ENCODE measurements around the gene CRMP1.

Gene CRMP1

DNA sequence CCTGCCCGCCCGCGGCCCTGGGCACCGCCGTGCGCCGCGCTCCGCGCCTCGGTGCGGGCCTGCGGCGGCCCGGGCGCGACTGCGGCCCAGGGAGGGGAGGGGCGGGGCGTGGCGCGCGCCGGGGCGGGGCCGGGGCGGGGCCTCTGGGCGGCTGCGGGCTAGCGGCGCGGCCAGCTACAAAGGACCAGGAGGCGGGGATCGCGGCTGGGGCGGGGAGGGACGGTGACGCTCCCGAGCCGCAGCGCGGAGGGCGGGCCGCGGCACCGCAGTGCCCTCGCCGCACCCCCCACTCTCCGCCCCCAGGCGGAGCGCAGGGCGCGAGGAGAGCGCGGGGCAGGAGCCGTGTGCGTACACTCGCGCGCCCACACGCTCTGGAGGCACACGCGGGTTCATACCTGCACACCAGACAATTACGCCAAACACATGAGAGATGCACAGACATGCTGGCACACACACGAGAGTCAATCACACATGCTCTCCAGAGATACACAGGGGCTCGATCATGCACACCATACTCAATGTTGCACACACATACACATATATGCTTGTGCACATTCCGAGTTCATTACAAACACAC, at the start of gene CRMP1:
CRMP1 (minus strand) TSS at position 83 of the 577 bp plus-strand sequence. CDS start 117 bp downstream, outside the sequence.
- no peak for DNase-seq (ENCODE audit: low read depth)

DNA sequence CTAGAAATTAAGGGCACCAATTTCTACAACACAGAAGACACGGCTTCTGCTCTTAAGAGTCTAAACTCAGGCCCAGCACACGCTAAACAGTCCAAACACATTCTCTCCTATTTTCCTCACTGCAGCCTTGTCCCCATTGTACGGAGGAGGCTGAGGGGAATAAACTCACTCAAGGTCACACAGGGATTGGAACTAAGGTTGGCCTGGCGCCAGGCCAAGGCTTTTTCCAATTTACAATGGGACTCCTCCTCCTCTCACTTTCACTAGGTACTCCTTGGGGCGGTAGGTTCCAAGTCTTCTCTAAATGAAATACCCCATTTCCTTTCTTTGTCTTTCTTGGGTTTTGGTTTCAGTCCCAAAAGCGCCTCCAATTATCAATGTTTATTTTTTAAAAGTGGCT, 48.7 kb upstream of the CRMP1 start:
- no peak for DNase-seq (ENCODE audit: low read depth)

DNA sequence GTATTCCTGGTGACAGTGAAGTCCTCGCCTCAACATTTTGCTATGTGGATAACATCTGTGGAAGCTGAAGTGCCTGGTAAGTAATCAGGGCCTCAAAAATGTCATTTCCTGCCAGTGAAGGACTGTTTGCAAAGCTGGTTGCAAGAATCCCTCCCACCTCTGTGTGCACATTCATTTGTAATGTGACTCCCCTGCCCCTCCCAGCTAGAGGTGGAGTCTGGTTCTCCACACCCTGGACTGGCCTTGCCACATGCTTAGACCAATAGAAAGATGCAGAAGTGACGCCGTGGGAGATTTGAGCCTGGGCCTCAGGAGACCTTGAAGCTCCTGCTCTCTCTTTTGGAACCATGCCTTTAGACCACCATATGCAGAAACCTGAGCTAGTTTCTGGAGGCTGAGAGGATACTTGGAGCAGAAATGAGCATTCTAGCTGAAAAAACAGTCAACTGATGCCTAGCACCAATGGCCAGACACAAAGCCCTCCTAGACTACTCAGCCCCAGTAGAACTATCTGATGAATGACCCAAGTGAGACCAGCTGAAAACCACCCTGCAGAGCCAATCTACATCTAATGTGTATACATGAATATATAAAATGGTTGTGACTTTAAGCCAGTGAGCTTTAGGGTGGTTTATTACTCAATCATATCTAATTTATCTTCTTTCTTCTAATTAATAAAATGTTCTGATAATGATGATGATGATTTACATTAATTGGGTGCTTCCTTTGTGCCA, 47.8 kb upstream of the CRMP1 start:
- no peak for DNase-seq (ENCODE audit: low read depth)

DNA sequence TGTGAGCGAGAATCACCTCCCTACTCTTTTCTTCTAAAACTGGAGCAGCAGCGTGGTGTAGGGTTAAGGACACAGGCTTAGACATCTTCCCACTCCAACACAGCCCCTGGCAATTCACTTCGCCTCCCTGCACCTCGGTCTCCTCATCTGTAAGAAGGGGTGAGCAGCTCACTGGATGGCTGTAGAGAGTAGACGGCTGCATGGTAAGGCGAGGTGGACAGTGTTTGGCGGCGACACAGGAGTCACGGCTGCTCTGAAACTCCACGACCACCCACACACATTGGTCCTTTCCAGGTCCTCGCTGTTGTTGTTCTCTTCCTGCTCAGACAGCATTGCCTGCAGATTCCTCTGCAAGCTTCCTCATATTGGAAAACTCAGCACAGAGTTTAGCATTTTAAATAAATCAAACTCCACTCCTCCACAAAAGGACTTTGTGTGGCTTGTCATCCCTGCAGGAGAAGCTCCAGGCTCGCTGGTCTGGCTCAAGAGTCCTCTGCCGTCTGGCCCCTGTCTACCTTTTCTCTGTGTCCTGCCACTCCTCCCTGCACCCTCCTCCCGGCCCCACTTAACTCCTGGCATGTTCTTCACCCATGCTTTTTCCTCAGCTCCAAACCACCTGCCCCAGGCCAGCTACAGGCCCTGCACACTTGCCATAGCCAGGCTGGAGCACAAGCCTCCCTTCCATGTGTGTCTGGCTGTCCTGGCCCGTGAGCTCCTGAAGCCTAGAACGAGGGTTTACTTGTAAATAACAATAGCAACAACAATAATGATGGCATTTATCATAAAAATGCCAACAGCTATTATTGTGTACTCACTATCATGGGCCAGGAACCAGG, 41.3 kb upstream of the CRMP1 start:
- no peak for DNase-seq (ENCODE audit: low read depth)

DNA sequence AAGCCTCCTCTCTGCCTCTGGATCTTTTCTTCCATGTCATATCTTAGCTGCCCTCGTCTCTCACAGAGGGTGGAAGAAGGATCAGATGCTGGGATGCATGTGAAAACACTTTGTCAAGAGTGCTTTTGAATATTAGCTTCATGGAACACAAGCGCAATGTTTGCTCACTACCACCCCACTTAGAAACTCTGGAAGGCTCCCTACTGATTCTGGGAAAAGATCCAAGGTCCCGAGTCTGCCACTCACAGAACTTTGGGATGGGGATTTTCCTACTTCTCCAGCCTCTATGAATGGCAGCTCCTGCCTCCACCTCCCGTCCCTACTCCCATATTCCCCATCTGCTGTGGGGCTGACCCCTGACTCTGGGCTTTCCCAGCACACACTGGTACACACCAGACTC, 40.2 kb upstream of the CRMP1 start:
- no peak for DNase-seq (ENCODE audit: low read depth)

DNA sequence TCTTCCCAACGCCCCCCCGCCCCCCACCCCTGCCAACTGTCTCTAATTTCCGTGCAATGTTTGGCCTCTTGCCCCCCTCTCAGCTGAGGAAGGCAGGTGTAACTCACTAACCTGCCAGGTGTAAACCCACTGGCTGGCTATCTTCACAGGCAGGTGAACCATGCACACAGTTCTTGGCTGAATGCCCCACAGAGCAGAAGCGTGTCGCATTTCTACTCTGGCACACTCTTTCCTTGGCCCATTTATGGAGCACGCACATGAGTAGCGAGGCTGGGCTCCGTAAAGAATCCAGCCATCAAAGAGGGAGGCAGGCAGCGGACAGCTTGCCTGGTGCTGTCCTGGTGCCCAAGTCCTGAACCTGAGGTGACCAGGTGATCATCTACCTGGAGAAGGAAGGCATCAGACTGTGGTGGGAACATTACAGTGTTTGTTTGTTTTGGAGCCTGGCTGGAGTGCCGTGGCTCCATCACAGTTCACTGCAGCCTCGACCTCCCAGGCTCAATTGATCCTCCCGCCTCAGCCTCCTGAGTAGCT, 39.2 kb upstream of the CRMP1 start:
- no peak for DNase-seq (ENCODE audit: low read depth)

DNA sequence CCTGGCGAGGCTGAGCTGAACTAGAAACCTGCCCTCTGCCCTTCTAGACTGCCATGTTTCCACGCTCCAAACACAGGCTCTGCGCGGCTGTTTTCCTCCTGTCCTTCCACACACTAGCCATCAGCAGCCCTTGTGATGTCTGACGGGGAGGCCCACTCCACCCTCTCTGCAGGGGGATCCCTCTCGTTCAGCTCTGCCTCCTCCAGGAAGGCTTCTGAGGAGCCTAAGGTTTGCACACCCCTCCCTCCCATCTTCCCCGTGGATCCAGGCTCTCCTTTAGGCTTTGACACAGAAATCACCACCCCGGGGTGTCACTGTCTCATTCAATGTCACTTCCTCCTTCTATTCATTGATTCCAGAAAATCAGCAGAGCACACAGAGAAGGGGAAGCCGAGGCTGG, 38.6 kb upstream of the CRMP1 start:
- no peak for DNase-seq (ENCODE audit: low read depth)

DNA sequence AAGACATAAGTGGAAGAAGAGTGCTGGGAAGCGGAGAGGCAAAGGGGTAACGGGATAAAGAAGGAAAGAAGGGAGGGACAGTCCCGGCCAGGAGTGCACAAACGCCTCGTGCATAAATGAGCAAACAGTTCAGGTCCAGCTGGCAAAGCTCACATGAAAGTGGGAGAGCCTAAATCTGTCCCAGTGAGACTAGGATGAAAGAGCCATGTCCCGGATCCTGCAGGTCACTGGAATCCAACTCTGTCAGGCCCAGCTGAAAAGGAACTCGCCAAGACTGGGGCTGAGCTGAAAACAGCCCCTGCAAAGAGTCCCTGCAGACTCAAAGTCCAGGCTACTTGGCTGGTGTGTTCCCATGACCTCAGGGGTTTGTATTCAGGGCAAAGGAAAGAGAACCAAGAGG, 38.0 kb upstream of the CRMP1 start:
- DNase-seq (ENCODE audit: low read depth), result no peak

DNA sequence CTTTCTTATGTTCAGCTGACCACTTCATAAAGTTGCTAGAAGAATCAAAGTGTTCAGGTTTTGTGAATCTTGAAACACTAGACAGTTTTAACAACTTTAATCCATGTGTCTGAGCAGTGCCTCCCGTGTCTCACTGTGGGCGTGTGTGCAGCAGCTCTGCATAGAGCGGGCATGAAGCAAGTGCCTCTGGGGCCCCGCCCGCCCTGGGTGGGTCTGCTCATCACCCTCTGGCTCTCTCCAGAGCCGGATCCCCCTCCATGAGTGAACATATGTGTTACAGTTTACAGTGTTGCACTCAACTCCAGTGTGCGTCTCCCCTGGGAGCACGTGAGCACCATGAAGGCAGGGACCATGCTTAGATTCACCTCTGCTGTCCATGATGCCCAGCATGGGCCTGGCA, 37.6 kb upstream of the CRMP1 start:
- DNase-seq (ENCODE audit: low read depth), result no peak

DNA sequence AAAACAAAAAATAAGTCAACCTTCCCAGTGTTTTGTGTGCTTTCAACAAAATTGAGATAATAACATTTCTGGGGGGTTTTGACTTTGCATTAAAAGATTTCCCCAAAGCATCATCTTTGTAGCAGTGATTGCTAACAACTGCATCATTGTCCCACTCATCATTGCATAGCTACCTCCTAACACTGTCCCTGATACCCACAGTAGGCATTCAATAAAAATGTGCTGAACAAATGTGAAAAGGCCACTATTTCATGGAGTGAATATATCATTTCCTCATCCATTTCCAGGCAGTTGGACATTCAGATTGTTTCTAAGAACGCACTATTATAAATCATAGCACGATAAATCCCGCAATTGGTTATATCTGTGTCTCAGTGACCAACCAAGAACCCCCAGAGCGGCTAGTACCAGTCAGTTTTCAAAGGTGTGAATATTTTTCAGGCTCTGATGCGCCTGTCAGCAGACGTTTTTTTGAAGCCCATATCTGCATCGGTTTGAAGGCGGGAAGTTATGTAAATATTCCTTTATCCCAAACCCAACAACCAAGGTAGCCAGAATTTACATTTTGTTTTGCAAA, 36.0 kb upstream of the CRMP1 start:
- no peak for DNase-seq (ENCODE audit: low read depth)

DNA sequence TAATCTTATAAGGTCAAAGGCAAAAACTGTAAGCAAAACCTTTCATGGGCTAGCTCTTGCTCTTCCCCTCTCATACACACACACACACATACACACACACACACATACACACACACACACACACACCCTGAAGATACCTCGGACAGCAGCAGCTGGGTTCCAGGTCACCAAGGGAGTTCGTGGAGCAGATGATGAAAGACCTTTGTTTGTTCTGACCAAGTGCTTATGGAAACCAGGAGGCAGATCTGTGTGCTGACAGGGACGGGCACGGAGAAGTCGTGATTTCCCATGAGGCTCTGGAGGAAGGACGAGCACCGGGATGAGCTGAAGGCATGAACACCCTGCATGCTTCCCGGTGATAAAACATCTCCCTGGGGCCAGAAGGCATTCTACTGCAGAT, 35.4 kb upstream of the CRMP1 start:
- no peak for DNase-seq (ENCODE audit: low read depth)

DNA sequence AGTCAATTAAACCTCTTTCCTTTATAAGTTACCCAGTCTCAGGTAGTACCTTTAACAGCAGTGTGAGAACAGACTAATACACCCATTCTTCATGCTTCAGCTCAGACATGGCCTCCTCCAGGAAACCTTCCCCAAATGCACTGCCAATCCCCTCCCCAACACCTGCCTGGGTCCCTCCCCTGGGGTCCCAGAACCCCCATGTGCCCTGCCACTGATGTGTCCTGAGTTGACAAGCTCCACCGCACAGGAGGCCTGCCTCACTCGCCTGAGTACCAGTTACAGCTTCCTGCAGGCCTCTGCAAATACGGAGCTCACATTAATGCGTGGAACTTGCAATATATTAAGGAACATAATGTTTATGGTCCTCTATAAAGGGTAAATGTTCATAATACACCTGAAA, 34.9 kb upstream of the CRMP1 start:
- DNase-seq (ENCODE audit: low read depth), result no peak

DNA sequence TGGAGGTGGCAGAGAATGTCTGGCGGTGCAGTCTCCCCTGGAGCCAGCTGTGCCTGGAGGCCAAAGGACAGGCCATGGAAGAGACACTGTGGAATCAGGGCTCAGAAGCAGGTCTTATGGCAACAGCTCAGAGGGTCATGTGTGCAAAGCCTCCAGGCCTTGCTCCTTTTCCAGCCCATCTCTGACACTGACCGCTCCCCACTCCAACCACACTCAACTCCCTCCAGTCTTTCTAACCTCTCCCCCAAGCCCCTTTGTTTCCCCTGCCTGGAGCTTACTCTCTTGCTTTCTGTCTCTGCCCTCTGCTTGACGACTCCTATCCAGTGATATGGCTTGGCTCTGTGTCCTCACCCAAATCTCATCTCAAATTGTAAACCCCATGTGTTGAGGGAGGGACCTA, 34.2 kb upstream of the CRMP1 start:
- DNase-seq (ENCODE audit: low read depth), result no peak

DNA sequence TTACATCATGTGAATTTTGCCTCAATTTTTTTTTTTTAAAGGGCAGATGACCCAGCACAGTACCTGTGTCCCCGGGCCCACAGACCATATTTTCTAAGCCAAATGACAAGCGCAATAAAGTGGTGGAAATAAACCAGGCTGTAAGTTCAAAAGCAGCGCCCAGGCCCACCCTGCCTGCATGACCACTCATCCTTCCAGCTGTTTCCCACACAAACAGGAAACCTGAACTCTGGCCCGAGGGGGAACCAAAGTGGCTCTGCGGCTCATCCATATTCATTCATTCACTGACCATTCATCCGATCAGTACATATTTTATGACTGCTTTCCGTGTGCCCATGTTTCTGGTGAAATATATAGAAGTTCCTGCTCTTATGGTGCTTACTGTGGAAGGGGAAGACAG, 33.7 kb upstream of the CRMP1 start:
- DNase-seq (ENCODE audit: low read depth), result no peak

DNA sequence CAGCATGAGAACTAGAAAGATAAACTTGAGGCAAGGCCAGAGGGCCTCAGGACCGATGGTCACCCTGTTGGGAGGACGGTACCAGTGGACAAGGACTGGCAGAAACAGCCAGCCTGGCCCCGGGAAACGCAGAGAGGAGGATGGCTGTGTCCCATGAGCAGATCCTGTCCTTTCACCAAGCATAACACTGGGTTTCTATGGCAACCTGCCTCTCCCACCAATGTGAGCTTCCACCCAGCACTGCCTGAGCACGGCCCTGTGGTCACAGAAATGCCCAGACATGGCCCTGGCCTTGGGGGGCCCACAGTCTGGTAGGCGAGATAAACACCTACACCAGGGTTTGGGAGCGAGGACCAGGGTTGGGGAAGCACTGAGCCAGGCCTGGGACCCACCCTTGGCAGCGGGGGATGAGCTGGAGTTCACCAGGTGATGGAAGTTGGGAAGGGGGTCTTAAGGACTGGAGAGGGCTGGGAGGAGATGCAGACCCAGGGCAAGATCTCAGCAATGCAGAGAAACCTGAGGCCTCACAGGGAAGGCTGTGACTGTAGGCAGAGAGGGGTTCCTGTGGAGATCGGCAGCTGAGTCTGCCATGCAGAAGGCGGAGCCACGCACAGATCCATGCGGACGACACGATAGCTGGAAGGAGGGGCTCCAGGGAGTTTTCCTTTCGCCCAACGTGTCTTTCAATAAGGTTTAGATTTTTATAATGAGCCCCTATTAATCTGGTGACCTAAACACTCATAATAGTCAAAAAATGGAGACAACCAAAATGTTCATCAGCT, 32.7 kb upstream of the CRMP1 start:
- no peak for DNase-seq (ENCODE audit: low read depth)

DNA sequence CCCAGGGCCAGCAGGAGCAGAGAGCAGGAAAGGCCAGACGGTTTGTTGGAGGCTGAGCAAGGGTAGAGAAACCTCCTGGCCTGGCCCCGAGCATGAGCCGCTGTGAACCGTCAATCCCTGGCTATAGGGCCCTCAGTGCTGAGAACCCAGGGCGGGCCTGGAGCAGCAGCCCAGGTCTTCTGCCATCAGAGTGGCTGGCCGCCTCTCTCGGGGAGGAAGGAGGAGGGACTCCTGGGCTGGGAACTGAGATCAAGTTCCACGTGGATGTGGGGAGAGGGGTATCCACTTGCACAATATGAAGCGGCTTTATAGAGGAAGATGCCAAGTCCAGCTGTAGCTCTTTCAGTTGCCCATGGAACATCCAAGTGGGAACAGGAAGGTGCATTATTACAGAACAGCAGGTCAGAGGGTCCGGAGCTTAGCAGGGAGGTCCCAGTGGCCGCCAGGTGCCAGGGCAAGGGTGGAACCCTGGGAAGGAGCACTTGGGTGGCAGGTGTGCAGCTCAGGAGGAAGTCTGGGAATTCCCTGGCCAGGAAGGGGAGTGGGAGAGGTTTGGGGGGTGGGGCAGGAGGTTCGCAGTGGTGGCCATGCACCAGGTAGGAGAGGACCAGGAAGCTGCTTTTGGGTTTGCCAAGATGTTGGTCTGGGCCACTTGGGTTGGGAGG, 31.7 kb upstream of the CRMP1 start:
- no peak for DNase-seq (ENCODE audit: low read depth)

DNA sequence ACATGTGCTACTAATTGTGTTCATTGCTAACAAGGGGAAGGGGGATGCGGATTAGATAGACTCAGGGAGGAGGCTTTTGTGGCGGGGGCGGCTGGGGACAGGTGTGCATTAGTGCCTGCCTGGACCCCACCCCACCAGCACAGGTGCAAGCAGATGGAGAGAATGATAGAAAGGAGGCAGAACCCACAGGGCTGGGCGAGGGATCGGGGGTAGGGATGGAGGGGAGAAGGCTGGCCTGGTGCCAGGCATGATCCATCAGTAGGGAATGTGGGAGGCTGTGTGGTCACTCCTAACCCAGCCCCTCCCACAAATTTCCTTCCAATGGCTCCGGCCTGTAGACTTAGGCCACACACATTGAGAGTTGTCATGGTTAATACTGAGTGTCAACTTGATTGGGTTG, 30.5 kb upstream of the CRMP1 start:
- DNase-seq (ENCODE audit: low read depth), result no peak

DNA sequence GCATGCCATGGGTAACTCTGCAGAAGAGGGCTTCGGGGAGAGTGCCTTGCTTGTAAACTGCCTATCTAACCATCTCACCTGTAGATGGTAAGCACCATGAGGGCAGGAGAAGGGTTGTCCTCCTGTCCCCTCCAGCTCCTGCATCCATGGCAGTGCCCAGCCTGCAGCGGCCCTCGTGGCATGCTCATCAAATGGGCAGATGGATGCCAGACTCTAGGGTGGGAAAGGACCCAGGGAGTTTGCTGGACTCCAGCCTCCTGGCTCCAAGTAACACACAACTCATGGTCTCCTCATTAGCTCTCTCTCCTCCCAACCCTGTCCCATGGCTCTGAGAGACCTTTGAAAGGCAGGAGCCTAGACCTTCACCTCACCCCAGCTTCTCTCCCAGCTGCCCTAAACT, 29.7 kb upstream of the CRMP1 start:
- DNase-seq (ENCODE audit: low read depth), result no peak

DNA sequence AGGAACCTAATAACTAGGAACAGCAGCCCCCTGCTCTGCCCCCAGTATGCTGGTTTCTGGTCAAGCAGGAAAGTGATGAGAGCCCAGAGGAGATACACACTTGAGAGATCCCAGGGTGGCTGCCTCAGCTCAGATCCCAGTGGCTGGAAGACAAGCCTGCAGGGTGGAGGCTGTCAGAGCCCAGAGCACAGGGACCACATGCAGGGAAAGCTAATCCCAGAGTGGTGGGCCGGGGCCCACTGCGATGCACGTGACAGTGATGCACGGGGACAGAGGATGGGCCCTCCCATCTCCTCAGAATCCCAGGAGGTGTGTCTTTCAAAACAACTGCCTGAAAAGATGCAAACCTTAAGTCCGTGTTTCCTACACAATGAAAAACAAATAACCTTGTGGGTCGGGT, 29.1 kb upstream of the CRMP1 start:
- no peak for DNase-seq (ENCODE audit: low read depth)

DNA sequence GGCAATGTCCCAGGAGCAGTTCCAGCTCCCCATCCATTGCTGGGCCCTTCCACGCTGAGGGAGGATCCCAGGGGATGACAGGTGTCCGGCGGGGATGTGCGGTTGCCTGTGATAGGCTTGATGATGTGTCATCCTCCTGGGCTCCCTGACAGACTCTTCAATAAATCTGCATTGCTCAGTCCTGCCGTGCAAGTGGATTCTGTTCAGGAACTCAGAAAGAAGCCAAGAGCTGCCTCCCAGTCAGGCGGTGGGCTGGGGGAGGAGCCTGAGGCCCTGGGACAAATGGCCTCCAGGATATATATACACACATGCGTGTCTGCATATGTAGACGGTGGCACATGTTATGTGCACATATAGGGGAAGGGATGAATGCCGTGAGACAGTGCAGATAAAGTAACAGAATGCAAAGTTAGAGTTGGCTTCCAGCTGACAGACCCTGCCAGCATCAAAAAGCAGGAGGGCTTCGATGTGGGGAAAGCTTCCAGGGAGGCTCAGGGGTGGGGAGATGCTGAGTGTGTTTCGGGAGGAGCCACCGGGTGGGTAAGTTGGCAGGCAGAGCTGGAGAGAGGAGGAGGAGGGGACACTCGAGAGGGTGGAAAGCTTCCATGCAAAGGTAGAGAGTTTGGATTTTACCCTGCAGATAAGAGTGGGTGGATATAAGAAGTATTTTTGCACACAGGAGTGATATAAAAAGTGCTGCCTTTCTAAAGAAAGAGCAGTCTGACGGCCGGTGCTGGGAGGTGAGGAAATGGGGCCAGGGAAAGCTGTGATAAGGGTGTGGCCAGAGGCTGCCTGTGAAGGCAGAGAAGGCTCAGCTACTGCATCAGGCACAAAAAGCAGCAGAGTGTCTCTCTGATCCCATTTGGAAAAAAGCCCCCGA, 28.5 kb upstream of the CRMP1 start:
- DNase-seq (ENCODE audit: low read depth), result no peak

Measured in stimulated activated CD8-positive, alpha-beta memory T cell treated with anti-CD3 and anti-CD28 coated beads, Interleukin-15, amount 100 ng/mL, for 24 hours (primary cell).